Progenitor cell of endocrine pancreas (in vitro differentiated cells): ENCODE results near the gene SLX4IP. TPM values are rescaled to one million over a fixed set of nuclear protein-coding genes. Genes with fewer than 3 reads are reported as not detected.

Experiments used
- DNase-seq: peaks from one replicate; pipeline ENCODE4 v3.0.0; 2021; ENCODE audit warnings: low spot score; ENCODE audit not compliant: unreplicated experiment
- H3K27ac Mint-ChIP-seq: 2 replicates; pipeline ENCODE4 v1.8.0; 2021; ENCODE audit warnings: mild to moderate bottlenecking, moderate library complexity, mixed read lengths
- H3K27me3 Mint-ChIP-seq: 2 replicates; pipeline ENCODE4 v1.8.0; 2021; ENCODE audit warnings: mixed read lengths
- H3K36me3 Mint-ChIP-seq: 2 replicates; pipeline ENCODE4 v1.8.0; 2022; ENCODE audit warnings: mixed read lengths; ENCODE audit not compliant: insufficient read depth
- H3K4me1 Mint-ChIP-seq: 2 replicates; pipeline ENCODE4 v1.8.0; 2021; ENCODE audit warnings: low read depth, mixed read lengths
- H3K4me3 Mint-ChIP-seq: 2 replicates; pipeline ENCODE4 v1.8.0; 2021; ENCODE audit warnings: low read depth, mild to moderate bottlenecking, moderate library complexity, mixed read lengths
- H3K9me3 Mint-ChIP-seq: 2 replicates; pipeline ENCODE4 v1.8.0; 2021; ENCODE audit warnings: low read depth, mixed read lengths
- total RNA-seq: library from RNA; stranded (reverse); gene quantifications from 2 replicates; pipeline ENCODE4 v1.2.1, GENCODE V29; 2021
- TF ChIP-seq, protein P1 (sequence below): fragments of 200-600 bp; sonication (generic); IDR thresholded peaks from one replicate; pipeline ENCODE4 v1.5.0; 2021; ENCODE audit warnings: antibody characterized with exemption, mild to moderate bottlenecking; ENCODE audit not compliant: unreplicated experiment

The SLX4IP gene
- total RNA-seq, 1 donor from 2014 or later: 12.0 TPM

DNA sequence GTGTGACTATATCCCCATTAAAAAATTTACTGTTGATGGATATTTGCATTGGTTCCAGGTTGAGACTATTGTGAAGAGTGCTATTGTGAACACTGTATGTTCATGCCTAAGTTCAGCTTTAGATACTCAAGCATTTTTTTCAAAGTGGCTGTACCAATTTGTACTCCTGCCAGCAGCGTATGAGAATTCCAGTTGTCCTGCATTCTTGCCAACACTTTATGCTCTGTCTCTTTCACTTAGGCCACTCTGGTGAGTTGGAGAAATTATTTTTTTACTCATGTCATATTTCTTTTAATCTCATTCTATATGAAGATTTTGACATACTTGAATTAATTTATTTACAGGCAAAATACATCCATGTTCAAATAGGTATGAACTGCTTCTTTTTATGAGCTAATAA, 162.5 kb downstream of the SLX4IP start:
- peaks cover 6% of the 10 kb centered on the region for H3K36me3 Mint-ChIP-seq
- no peaks in the 10 kb centered on the region for H3K27me3 Mint-ChIP-seq
- TF ChIP-seq, protein P1, sequence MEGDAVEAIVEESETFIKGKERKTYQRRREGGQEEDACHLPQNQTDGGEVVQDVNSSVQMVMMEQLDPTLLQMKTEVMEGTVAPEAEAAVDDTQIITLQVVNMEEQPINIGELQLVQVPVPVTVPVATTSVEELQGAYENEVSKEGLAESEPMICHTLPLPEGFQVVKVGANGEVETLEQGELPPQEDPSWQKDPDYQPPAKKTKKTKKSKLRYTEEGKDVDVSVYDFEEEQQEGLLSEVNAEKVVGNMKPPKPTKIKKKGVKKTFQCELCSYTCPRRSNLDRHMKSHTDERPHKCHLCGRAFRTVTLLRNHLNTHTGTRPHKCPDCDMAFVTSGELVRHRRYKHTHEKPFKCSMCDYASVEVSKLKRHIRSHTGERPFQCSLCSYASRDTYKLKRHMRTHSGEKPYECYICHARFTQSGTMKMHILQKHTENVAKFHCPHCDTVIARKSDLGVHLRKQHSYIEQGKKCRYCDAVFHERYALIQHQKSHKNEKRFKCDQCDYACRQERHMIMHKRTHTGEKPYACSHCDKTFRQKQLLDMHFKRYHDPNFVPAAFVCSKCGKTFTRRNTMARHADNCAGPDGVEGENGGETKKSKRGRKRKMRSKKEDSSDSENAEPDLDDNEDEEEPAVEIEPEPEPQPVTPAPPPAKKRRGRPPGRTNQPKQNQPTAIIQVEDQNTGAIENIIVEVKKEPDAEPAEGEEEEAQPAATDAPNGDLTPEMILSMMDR: no peak
- no peak overlapping the region for H3K27ac Mint-ChIP-seq
- H3K4me1 Mint-ChIP-seq: peaks cover 6% of the 10 kb centered on the region
- H3K9me3 Mint-ChIP-seq: no peaks in the 10 kb centered on the region
- no peak for DNase-seq
- H3K4me3 Mint-ChIP-seq: no peak overlapping the region

DNA sequence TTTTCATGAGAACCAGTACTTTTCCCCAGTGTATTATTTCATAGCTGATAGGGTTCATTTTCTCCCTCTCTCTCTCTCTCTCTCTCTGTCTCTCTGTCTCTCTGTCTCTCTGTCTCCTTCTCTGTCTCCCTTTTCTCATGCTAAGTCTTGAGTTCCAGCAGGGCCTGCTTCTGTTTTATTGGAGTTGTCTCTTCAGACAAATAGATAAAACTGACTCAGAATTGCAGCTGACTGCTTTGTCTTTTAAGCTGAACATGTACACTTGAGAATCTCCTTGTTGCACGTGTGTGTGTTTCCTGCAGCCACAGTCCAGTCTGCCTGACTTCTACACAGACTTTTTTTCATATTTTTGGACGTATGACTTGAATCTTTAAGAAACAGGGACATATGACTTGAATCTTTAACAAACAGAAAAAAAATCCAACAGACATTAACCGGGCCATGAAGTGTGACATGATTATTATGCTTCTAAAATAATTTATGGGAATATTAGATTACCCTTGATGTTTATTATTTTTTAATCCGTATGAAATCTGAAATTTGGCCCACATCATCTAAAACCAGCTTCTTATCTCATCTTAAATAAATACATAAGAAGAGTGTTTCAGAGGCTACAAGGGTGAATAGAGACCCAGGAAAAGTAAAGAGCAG, 167.2 kb downstream of the SLX4IP start:
- H3K9me3 Mint-ChIP-seq: no peaks in the 10 kb centered on the region
- no peak overlapping the region for H3K27ac Mint-ChIP-seq
- H3K36me3 Mint-ChIP-seq: peaks cover 8% of the 10 kb centered on the region
- H3K4me3 Mint-ChIP-seq: no peak overlapping the region
- H3K4me1 Mint-ChIP-seq: peaks cover 14% of the 10 kb centered on the region
- H3K27me3 Mint-ChIP-seq: no peaks in the 10 kb centered on the region
- TF ChIP-seq, protein P1: no peak
- no peak for DNase-seq

DNA sequence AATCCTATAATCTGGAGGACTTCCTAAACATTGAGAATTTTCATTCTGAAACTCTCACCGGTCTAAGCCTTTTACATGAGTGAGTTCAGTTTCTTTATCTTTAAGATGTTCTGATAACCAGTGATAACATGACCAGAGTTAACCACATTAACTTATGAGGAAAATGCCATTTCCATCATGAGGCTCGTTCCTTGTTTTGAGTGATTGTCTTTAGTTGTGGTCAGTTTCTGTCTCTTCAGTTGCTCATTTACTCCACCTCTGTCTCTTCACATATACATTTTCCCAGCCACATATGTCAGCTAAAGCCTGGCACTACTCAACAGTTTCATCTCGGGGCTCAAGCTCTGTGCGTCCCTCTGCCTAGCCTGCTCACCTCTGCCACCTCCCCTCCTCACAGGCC, 168.3 kb downstream of the SLX4IP start:
- DNase-seq: no peak
- Mint-ChIP-seq H3K27me3 (no peaks in the 10 kb centered on the region), H3K4me1 (peaks cover 14% of the 10 kb centered on the region), H3K36me3 (peaks cover 9% of the 10 kb centered on the region), H3K27ac (peak overlapping the region; percentile 3), H3K4me3 (no peak overlapping the region), H3K9me3 (no peaks in the 10 kb centered on the region)
- TF ChIP-seq, protein P1: no peak

DNA sequence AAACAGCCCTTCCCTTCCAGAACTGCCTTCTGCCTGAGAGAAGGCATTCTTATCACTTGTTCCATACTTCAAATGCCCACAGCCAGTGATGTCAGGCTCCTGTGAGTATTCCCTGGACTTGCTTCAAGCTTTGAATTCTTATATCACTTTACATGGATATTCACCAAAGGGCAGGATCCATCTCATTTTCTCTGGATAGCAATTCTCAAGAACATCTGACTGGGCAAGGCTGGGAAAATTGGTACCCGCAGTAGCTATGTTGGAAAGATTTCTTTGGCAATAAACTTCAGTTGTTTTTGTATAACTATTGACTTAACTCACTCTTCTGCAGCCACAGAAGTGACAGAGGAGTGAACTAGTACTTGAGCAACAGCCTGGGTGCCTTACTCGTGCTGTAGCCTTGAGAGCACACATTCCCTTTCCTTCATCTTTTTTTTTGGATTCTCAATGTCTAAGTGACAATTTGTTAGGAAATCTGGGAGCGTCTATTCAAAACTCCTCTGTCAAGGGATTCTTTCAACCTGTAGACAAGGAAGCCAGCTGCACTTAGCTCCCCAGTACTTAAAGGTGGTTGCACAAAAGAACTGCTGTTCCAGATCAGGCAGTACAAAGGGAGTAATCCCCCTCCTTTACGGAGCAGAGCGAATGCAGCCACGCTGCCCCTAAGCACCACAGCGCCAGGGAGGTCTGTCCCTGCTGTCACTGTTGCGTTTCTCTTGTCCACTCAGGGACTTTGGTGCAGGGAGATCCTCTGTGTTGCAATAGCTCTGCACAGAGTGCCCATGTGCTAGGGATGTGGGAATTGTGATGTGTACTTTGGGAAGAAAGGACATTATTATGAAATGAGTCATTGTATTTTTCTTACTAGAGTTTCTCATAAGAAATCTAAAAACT, 169.1 kb downstream of the SLX4IP start:
- DNase-seq: no peak
- peaks cover 10% of the 10 kb centered on the region for H3K36me3 Mint-ChIP-seq
- H3K4me3 Mint-ChIP-seq: no peak overlapping the region
- no peaks in the 10 kb centered on the region for H3K27me3 Mint-ChIP-seq
- H3K4me1 Mint-ChIP-seq: peaks cover 10% of the 10 kb centered on the region
- no peaks in the 10 kb centered on the region for H3K9me3 Mint-ChIP-seq
- TF ChIP-seq, protein P1: no peak
- peak overlapping the region; percentile 67 for H3K27ac Mint-ChIP-seq

DNA sequence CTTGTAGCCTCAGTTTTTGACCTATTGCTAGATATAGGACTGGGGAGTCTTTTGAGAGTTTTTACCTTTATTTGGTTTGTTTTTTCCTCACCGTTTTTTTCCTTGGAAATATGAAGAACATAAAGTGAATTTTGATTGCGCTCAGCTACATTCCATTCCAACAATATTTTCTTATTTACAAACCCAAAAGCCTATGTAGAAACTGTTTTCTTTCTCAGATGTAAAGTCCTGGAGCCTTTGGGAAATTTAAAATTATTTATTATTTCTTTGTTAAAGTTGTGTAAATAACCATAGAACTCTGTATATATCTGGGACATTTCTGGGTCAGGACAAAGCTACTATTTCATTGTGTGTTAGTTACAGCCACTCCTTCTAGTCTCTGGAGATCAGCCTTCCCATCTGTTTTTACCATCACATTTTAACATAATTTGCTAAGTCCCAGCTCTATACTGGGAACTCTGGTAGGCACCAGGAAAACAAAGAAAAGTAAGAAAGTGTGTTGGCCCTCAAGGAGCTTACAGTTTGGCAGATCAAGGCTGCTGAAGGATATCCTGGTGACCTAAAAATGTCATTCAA, 169.8 kb downstream of the SLX4IP start:
- H3K4me1 Mint-ChIP-seq: peaks cover 10% of the 10 kb centered on the region

More for the DNA sequence above, 169.8 kb downstream of the SLX4IP start:
- Mint-ChIP-seq H3K9me3 (no peaks in the 10 kb centered on the region), H3K36me3 (peaks cover 13% of the 10 kb centered on the region), H3K4me3 (no peak overlapping the region), H3K27me3 (no peaks in the 10 kb centered on the region), H3K27ac (no peak overlapping the region)
- DNase-seq: no peak
- TF ChIP-seq, protein P1: no peak
